K562 treated with DMSO at 1 percent for 24 hours (cell line): ENCODE measurements around the gene PITPNM1. TPM values are rescaled to one million over a fixed set of nuclear protein-coding genes. Genes with fewer than 3 reads are reported as not detected.

Experiments used
- total RNA-seq: library from RNA; unstranded; fragments of 300-600 nt; gene quantifications from 2 replicates; pipeline ENCODE4 v1.2.3, GENCODE V29; 2022; ENCODE audit warnings: low read depth; ENCODE audit not compliant: insufficient read depth

The PITPNM1 gene
- total RNA-seq = 54.2 and 68.6 TPM in 2 replicates

DNA sequence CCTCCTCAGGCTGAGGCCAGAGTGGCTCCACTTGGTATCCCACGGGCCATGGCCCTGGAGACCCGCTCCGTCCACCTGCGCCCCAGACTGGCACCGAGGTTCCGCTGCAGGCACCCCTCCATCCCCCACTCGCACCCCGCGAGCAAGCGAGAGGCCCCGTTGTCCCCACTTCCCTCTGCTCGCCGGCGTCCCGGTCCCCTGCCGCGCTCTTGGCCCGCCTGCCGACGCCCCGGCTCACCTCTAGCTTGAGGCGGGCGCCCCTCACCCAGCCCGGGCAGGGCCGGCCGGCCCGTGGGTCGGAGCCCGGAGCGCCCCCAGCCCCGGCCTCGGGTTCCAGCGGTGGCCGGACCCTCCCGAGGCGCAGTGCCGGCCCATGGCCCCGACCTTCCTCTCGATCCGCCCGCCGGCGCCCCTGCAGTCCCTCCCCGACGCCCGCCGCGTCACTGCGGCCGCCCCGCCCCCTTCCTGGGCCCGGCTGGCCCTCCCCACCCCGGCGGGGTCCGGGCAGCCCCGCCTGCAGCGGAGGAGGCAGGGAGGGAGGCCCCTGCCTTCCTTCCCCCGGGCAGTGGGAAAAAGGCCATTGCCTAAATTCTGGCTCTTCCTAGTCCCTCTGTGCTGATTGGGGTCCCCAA is at the start of gene PITPNM1:
Gene PITPNM1, minus strand, starts transcription at position 414 of the 632 bp plus-strand sequence. CDS start 1,183 bp downstream, outside the sequence.

DNA sequence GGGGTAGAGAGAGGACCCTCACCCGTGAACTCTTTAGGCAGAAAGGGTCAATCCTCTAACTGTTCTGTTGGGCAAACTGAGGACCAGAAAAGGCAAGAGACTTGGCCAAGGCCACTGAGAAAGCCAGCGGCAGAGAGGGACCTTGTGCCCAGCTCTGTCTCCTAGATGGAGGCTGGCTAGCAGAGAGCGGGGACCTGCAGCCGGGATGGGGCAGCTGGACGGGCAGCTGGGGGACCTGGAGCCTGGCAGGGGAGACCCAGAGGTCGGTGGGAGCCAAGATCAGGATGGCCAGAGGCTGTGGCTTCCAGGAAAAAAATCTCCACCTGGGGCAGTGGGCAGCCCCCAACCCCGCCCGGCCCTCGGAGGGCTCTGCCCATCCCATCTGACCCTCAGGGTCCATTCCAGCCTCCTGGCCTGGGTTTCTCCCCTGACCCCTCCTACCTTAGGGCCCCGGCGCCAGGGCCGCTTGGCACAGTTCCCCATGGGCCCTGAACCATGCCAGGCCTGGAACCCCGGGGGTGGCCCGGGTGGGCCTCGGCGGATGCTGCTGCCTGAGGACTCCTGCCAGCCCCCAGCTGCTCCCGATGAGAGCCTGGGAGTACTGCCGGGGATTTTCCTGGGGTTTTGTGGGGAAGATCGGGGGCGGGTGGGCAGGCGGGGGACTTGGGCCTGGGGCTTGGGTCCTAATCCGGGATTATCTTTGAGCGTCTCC is 17.8 kb upstream of the PITPNM1 start, which contains the start of gene CABP2:
Gene CABP2, minus strand, starts transcription at position 603 of the 712 bp plus-strand sequence. Its CDS starts 120 bp downstream, at position 483.

DNA sequence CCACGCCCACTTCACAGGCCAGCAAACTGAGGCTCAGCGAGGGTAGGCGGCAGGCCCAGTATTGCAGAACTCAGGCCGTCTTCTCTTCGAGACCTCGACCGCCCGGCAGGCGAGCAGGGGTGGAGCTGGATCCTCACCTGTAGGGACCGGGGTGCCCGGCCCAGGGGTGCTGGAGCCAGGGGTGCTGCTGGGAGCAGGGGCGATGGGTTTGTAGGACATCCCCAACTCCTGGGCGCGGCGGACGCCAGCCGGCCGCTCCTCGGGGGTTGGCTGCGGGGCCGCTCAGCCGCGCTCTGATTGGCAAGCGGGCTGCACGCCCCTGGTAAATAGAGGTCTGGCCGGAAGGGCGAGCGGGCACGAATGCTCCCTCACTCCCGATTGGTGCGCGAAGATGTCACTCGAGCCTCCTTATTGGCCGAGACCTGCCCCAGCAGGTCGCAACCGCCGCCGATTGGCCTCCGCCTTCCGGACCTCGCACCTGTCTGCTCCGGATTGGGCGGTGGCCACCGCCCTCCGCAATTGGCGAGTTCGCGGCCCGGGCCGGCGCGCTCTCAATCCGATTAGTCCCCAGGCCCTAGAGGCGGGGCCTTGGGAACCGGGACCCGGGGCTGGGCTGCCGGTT is 2.8 kb upstream of the PITPNM1 start, which contains the start of gene CDK2AP2:
Gene CDK2AP2, minus strand, starts transcription at position 299 of the 622 bp plus-strand sequence. Its CDS starts 80 bp downstream, at position 219.

DNA sequence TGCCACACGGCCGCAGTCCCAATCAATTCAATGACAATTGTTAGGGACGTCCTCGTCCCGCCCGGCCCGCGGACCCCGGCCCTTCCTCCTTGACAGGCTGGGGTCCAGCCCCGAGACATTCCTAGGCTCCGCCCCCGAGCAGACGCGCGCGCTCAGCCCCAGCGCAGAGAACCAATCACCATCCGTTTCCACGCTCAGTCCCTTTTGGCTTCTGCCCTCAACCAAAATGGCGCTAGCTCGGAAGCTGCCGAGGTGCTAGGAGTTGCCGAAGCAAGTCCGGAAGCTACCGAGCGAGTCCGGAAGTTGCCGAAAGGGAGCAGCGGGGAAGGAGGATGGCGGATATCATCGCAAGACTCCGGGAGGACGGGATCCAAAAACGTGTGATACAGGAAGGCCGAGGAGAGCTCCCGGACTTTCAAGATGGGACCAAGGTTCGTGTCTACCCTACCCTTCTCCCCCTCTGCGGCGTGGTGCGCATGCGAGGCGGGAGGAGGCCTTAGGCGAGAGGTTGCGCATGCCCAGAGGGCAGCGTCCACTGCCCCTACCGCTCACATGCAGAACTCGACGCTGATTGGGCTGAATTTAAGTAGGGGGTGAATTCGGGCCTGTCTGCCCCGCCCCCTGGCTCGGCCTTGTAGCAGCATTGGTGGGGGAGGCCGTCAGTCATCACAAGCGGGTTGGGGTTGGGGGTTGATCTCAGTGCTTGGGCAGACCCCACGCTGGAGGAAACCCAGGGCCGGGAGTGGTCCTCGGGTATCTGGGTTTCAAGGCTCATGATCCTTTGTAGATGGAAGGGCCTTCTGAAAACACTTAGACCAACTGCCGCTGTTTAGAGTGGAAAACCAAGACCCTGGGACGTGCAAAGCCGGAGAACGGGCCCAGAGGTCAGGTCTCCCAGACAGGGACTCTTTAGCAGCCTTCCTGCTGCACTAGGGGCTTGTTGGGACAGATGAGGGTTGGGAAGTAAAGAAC is 22.1 kb downstream of the PITPNM1 start, which contains the start of gene AIP:
Gene AIP, plus strand, starts transcription at position 200 of the 972 bp plus-strand sequence. Its CDS starts 133 bp downstream, at position 333.

DNA sequence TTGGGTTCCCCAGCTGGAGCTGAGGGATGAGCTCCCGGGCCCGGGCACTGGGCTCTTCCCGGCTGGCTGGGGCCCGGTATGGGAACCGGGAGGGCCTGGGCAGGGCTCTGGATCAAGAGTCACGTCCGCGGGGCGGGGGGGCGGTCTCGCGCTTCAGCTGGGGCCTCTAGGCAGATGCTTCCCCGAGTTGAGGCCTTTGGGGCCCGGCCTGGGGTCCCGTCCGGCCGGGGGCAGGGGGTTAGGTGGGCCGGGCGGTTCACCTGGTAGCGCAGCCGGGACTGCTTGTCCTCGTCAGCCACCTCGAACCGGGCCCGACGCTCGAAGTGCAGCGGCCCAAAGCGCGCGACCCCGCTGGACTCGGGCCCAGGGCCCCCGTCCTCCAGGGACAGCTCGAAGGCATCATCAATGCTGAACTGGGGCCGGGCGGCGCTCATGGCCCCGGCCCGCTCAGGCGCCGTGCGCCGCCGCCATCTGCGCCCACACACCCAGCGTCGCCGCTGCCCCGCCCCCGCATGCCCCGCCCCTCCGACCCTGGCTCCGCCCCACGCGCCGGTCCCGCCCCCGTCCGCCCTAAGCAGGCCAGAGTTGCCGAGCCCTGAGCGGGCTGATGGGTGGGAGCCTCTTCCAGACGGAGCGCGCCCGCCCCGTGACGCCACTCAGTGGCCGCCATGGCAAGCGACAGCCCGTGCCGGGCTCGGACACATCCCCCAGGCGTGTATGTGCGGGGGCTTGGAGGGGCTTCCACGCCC is 36.2 kb downstream of the PITPNM1 start, which contains the start of gene TMEM134:
Gene TMEM134, minus strand, starts transcription at position 493 of the 749 bp plus-strand sequence. Its CDS starts 59 bp downstream, at position 434.

DNA sequence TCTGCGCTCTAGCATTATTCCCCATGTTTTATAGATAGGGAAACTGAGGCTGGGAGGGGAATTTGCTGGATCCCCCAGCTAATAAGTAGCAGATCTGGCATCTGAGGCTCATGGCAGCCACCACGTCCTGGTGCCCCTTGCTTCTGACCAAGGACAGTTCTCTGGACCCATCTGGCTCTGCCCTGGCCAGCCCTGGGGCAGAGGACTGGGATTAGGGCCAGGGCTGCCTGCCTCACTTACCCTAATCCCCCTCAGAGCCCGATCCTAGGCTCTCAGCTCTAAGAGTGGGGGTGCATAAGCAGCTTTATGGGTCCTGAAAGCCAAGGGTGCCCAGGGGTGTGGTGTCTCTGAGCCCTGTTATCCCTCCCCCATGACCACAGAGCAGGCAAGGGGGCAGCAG is 50.1 kb downstream of the PITPNM1 start, which contains the start of gene CABP4:
Gene CABP4, plus strand, starts transcription at position 301 of the 400 bp plus-strand sequence. Its CDS starts 70 bp downstream, at position 371.

DNA sequence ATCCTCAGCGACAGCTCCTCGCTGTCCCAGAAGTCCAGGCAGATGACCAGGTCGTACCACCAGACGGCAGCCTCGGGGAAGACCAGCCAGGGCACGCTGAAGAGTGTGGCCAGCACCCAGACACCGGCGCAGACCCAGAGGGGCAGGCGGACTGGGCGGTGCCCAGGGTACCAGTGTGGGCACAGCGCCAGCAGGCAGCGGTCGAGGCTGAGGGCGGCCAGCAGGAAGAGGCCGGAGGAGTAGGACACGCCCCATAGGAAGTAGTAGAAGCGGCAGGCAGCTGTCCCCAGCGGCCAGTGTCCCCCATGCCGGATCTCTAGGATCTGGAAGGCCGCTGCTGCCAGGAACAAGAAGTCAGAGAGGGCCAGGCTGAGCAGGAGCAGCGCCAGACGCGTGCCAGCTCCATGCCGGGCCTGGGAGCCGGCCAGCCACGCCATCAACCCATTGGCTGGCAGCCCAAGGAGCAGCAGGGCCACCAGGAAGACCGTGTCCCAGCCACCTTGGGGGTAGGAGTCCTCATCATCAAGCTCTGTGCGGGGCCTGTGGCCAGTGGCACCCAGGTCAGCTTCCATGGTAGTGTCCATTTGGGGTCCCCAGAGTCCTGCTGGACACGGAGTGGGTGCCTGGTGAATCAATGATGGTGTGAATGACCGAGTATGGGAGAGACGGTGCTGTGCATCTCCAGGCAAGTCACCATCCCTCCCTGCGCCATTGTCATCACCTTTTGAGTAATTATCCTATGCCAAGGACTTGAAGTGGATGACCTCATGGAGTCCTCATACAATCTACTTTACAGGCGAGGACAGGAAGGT is 52.8 kb downstream of the PITPNM1 start, which contains the start of gene GPR152:
Gene GPR152, minus strand, starts transcription at position 589 of the 812 bp plus-strand sequence. Its CDS starts 5 bp downstream, at position 584.

Other genes with a start within 250 kb of the PITPNM1 start
- gene GRK2, start 238.9 kb downstream of the PITPNM1 start, total RNA-seq = 159 and 169 TPM in 2 replicates
- gene ANKRD13D, start 216.1 kb downstream of the PITPNM1 start, total RNA-seq = 60.2 and 68.6 TPM in 2 replicates
- gene SSH3, start 201.8 kb downstream of the PITPNM1 start, total RNA-seq = 2.0 and 4.3 TPM in 2 replicates
- gene POLD4, start 151.8 kb downstream of the PITPNM1 start, total RNA-seq = 142 and 157 TPM in 2 replicates
- 3.6 and 3.7 TPM in 2 replicates for gene CLCF1, start 131.8 kb downstream of the PITPNM1 start, total RNA-seq
- 55.0 and 57.0 TPM in 2 replicates for gene RAD9A, start 113.4 kb downstream of the PITPNM1 start, total RNA-seq
- 384 and 414 TPM in 2 replicates for gene PPP1CA, start 103.5 kb downstream of the PITPNM1 start, total RNA-seq
- 1.0 and 1.7 TPM in 2 replicates for gene TBC1D10C, start 101.3 kb downstream of the PITPNM1 start, total RNA-seq
- 0.20 TPM in 1 of 2 replicates, not detected in the other for gene CARNS1, start 89.7 kb downstream of the PITPNM1 start, total RNA-seq
- gene RPS6KB2, start 76.9 kb downstream of the PITPNM1 start, total RNA-seq = 110 and 111 TPM in 2 replicates
- 2.6 and 4.1 TPM in 2 replicates for gene PTPRCAP, start 67.7 kb downstream of the PITPNM1 start, total RNA-seq
- gene CORO1B, start 61.9 kb downstream of the PITPNM1 start, total RNA-seq = 282 and 302 TPM in 2 replicates
- not detected in 2 replicates for gene GPR152, start 52.6 kb downstream of the PITPNM1 start, total RNA-seq
- not detected in 2 replicates for gene CABP4, start 50.0 kb downstream of the PITPNM1 start, total RNA-seq
- gene TMEM134, start 36.1 kb downstream of the PITPNM1 start, total RNA-seq = 42.4 and 59.3 TPM in 2 replicates
- 121 and 135 TPM in 2 replicates for gene AIP, start 22.3 kb downstream of the PITPNM1 start, total RNA-seq
- gene CDK2AP2, start 2.8 kb upstream of the PITPNM1 start, total RNA-seq = 120 and 125 TPM in 2 replicates
- gene CABP2, start 18.1 kb upstream of the PITPNM1 start, total RNA-seq = not detected in 2 replicates
- 2,484 and 2,621 TPM in 2 replicates for gene GSTP1, start 78.4 kb upstream of the PITPNM1 start, total RNA-seq
- gene NDUFV1, start 101.6 kb upstream of the PITPNM1 start, total RNA-seq = 248 and 298 TPM in 2 replicates
- gene NUDT8, start 124.6 kb upstream of the PITPNM1 start, total RNA-seq = 26.7 and 30.8 TPM in 2 replicates
- gene TBX10, start 134.4 kb upstream of the PITPNM1 start, total RNA-seq = 0.30 TPM in 1 of 2 replicates, not detected in the other
- gene ACY3, start 145.4 kb upstream of the PITPNM1 start, total RNA-seq = not detected in 2 replicates
- not detected in 2 replicates for gene ALDH3B2, start 169.3 kb upstream of the PITPNM1 start, total RNA-seq